ENCODE results near the gene ASCL5.

Gene ASCL5

DNA sequence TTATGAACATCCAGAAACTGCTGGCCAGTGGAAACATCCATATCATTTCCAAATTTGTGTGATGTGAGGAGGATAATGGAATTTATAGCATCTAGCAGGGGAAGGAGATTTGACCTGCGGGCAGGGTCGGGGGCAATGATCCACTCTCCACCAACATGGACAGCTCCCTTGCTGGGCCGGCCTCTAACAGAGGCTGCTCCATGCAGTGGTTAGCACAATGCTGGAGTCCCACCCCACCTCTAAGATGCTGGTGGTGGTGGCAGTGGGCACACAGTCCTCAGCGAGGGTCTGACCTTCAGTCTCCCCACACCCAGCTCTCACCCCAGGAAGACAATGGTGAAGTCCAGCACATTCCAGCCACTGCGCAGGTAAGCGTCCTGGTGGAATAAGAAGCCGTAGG is 33.4 kb downstream of the ASCL5 start:
- TF ChIP-seq Cebpa-rat (IDR thresholded peaks at IDR 0.05): no peak
- no peak overlapping the region for H3K9ac ChIP-seq
- no peaks in the 10 kb centered on the region for H4K20me1 ChIP-seq
- peaks cover 0 to 24% (median 16%) of the 10 kb centered on the region in 10 experiments; a peak in 15 of 20 replicates for H3K4me1 ChIP-seq
- H3K27me3 ChIP-seq: no peaks in the 10 kb centered on the region
- H3K36me3 ChIP-seq: no peaks in the 10 kb centered on the region
- H3K4me2 ChIP-seq: no peak overlapping the region
- H3K4me3 ChIP-seq: no peak overlapping the region
- H3K27ac ChIP-seq: no peak overlapping the region
- H3K9me3 ChIP-seq (replicated peaks in 1 of 11): no peaks in the 10 kb centered on the region

DNA sequence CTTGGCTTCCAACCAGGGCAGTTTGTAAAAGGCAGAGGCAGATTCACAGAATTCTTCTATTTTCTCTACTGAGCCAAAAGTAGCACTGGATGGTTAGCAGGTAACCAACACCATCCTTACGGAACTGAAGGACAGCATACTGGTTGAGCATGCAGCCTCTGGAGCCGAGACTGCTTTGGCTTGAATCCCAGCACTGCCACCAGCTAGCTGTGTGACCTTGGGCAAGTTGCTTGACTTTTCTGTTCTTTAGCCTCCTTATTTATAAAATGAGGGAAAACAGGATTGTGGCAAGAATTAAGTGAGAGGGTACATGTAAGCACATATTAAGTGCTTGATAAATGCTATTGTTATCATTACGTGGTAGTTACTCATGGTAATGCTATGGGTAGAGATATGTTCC is 34.2 kb downstream of the ASCL5 start:
- H3K9ac ChIP-seq: no peak overlapping the region
- H3K27me3 ChIP-seq: no peaks in the 10 kb centered on the region
- TF ChIP-seq Cebpa-rat (IDR thresholded peaks at IDR 0.05): no peak
- no peak overlapping the region for H3K4me3 ChIP-seq
- no peaks in the 10 kb centered on the region for H3K9me3 ChIP-seq (replicated peaks in 1 of 11)
- H3K4me2 ChIP-seq: no peak overlapping the region
- H3K27ac ChIP-seq: no peak overlapping the region
- H3K36me3 ChIP-seq: no peaks in the 10 kb centered on the region
- H4K20me1 ChIP-seq: no peaks in the 10 kb centered on the region
- H3K4me1 ChIP-seq: peaks cover under 1 to 24% (median 18%) of the 10 kb centered on the region in 10 experiments; a peak in 17 of 20 replicates

DNA sequence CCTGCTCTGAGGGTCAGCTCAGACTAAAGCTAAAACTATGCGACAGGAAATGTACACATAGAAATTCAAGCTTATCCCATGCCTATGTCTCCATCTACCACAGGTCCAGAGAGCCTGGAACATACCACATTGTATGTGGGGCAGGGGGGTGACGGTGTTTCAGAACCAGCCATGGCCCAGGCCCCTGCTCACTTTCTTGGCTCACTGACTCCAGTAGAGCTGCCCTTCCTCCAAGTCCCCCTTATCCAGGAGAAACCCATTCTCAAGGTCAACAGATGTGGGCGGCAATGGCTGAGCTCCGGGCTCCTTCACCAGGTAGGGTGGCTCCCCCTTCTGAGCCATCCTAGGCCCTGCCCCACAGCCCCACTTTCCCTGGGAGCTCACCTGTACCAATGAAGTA is 35.7 kb downstream of the ASCL5 start:
- Histone ChIP-seq H3K9me3 (replicated peaks in 1 of 11) (no peaks in the 10 kb centered on the region), H3K4me3 (no peak overlapping the region), H3K9ac (no peak overlapping the region), H4K20me1 (no peaks in the 10 kb centered on the region), H3K4me2 (no peak overlapping the region), H3K27me3 (no peaks in the 10 kb centered on the region), H3K4me1 (peaks cover 5 to 22% (median 17%) of the 10 kb centered on the region in 10 experiments; a peak in 18 of 20 replicates), H3K27ac (no peak overlapping the region), H3K36me3 (no peaks in the 10 kb centered on the region)
- TF ChIP-seq Cebpa-rat (IDR thresholded peaks at IDR 0.05): no peak

DNA sequence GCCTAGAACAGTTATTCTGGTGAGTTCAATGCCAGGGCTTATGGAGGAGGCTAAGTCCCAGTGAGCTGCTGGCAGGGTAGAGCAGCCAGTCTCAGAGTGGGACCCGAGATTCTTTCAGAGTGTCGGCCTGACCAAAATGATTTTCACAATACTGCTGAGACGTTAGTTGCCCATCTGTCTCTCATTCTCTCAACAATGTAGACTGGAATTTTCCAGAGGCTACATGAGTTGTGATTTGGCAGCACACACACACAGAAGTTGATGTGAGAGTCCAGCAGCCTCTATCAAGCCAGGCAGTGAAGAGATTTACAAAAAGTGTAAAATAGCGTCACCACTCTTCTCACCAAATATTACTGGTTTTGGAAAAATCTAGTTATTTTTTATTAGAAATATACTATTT is 36.4 kb downstream of the ASCL5 start:
- Histone ChIP-seq H3K27ac (no peak overlapping the region), H3K9me3 (replicated peaks in 1 of 11) (no peaks in the 10 kb centered on the region), H3K4me3 (no peak overlapping the region), H3K4me2 (no peak overlapping the region), H3K4me1 (peaks cover 5 to 21% (median 16%) of the 10 kb centered on the region in 10 experiments; a peak in 18 of 20 replicates), H3K9ac (no peak overlapping the region), H3K27me3 (no peaks in the 10 kb centered on the region), H4K20me1 (no peaks in the 10 kb centered on the region), H3K36me3 (no peaks in the 10 kb centered on the region)
- no peak for TF ChIP-seq Cebpa-rat (IDR thresholded peaks at IDR 0.05)

DNA sequence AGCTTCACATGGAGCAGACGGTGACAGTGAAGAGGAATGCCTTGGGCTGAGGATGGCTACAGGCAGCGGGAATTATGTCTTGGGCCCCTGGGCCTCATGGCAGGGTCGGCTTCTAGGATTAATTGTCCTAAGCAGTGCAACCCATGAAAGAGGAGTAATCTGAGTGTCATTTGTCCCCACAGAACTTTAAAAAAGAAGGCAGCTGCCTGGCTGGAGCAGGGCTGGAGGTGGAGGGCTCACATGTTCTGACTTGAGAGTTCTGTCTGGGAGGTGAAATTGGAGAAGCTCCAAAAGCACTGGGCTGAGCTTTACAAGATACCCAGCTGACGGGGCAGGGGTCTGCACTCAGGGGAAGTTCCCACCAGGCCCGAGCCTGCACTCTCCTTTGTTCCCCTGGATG is 37.4 kb downstream of the ASCL5 start:
- Histone ChIP-seq H3K27me3 (no peaks in the 10 kb centered on the region), H3K9me3 (replicated peaks in 1 of 11) (no peaks in the 10 kb centered on the region), H4K20me1 (no peaks in the 10 kb centered on the region), H3K4me2 (no peak overlapping the region), H3K27ac (no peak overlapping the region), H3K4me3 (no peak overlapping the region), H3K36me3 (no peaks in the 10 kb centered on the region), H3K9ac (no peak overlapping the region), H3K4me1 (peaks cover 14 to 27% (median 18%) of the 10 kb centered on the region in 10 experiments; a peak in 19 of 20 replicates)
- no peak for TF ChIP-seq Cebpa-rat (IDR thresholded peaks at IDR 0.05)

DNA sequence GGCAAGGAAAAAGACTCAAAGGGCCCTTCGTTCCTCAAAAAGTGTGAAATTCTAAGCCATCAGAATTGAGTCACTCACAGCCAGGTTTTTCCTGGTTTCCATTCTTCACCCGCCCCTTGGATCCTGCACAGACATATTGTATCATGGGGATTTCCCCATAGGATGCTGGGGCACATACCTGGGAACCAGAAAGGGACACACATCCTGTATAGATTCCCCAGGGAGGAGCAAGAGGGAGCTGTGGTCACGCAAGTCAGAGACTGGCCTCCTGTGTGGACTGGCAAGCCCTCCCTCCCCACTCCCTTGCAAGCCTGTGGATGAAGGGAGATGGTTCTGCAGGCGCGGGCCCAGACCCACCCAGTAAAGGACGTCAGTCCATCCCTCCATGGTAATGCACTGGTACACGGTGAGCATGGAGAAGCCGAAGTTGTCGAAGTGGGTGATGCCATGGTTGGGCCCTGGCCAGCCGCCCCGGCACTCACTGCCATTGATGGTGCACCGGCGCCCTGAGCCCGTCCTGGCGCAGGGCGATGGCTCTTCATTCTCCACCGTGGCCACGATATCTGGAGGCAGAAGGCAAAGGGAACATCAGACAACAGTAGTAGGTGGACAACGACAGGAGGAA is 38.0 kb downstream of the ASCL5 start:
- Histone ChIP-seq H3K27me3 (no peaks in the 10 kb centered on the region), H3K36me3 (no peaks in the 10 kb centered on the region), H3K9me3 (replicated peaks in 1 of 11) (no peaks in the 10 kb centered on the region), H3K9ac (no peak overlapping the region), H4K20me1 (no peaks in the 10 kb centered on the region), H3K27ac (no peak overlapping the region), H3K4me2 (no peak overlapping the region), H3K4me3 (no peak overlapping the region), H3K4me1 (peaks cover 18 to 32% (median 23%) of the 10 kb centered on the region in 10 experiments; a peak in 19 of 20 replicates)
- TF ChIP-seq Cebpa-rat (IDR thresholded peaks at IDR 0.05): no peak

DNA sequence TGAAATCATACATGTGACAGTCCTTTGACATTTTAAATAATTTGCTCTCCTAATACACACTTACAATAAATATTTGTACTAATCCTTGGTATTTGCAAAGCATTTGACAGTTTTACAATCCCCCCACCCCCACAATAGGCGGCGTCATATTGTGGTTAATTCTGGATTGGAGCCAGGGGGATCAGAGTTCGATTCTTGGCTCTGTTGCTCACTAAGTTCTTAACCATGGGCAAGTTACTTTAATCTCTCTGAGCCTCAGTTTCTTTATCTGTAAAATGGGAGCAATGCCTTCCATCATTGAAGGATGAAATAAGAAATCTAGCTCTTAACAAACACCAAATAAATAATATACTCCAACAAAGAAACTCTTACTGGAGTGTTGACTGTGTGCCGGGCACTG is 38.6 kb downstream of the ASCL5 start:
- H3K4me2 ChIP-seq: no peak overlapping the region
- no peaks in the 10 kb centered on the region for H3K36me3 ChIP-seq
- no peaks in the 10 kb centered on the region for H3K9me3 ChIP-seq (replicated peaks in 1 of 11)
- H3K4me3 ChIP-seq: no peak overlapping the region
- no peak overlapping the region for H3K27ac ChIP-seq
- H4K20me1 ChIP-seq: no peaks in the 10 kb centered on the region
- no peaks in the 10 kb centered on the region for H3K27me3 ChIP-seq
- TF ChIP-seq Cebpa-rat (IDR thresholded peaks at IDR 0.05): no peak
- no peak overlapping the region for H3K9ac ChIP-seq
- H3K4me1 ChIP-seq: peaks cover 18 to 32% (median 25%) of the 10 kb centered on the region in 10 experiments; a peak in 19 of 20 replicates

DNA sequence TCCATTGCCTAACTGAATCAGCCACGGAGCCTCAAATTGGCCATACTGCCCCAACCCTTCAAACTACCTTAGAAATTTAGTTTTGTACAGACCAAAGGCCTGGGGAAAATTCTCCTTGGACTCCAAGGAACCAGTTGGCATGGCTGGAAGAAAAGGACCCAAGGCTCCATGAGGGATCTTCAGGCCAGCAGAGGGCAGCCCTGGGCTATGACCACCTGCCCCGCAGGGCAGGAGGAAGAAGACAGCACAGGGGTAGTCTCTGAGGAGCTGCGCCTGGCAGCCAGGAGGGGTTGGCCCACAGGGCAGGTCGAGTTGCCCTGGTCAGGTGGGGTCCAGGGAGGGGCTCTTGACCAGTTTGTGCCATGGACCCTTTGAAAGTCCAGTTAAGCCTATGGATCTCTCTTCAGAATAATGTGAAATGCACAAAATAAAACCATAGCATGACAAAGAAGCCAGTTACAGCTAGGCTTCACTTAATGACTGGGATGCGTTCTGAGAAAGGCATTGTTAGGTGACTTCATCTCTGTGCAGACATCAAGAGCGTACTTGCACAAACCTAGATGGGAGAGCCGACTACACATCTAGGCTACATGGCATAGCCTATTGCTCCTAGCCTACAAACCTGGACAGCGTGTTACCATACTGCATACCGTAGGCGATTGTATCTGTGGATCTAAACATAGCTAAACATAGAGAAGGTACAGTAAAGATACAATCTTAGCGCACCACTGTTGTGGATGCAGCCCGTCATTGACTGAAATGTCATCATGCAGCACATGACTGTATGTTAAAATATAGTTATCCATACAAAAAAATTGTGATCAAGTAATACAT is 40.9 kb downstream of the ASCL5 start:
- Histone ChIP-seq H3K9ac (no peak overlapping the region), H3K9me3 (replicated peaks in 1 of 11) (no peaks in the 10 kb centered on the region), H3K4me1 (peaks cover 18 to 32% (median 25%) of the 10 kb centered on the region in 10 experiments; a peak in 19 of 20 replicates), H3K4me2 (peak overlapping the region in 5 of 11 experiments; percentile 7 to 58 (median 39); a peak in 3 of 22 replicates), H3K27me3 (no peaks in the 10 kb centered on the region), H3K27ac (no peak overlapping the region), H4K20me1 (no peaks in the 10 kb centered on the region), H3K36me3 (no peaks in the 10 kb centered on the region), H3K4me3 (no peak overlapping the region)
- TF ChIP-seq Cebpa-rat (IDR thresholded peaks at IDR 0.05): no peak

DNA sequence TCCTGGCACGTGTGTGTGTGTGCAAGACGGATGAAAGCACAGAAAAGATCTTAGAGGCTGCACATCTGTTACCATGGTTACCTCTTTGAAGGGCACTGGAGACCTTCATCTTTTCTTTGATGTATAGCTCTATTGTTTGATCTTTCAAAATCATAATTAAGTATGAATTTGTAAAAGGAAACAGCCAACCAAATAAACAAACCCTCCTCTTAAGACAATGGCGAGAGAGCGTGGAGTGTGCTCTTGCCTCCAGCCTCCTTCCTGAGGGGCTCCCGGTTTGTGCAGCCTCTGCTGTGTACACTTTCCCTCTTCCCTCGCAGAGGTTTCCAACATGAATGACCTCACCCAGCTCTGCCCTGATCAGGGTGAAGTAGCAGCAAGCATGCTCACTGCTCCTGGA is 42.7 kb downstream of the ASCL5 start:
- H3K4me2 ChIP-seq: peak overlapping the region; percentile 10 to 64 (median 36); a peak in 16 of 22 replicates

More for the DNA sequence above, 42.7 kb downstream of the ASCL5 start:
- no peaks in the 10 kb centered on the region for H3K27me3 ChIP-seq
- no peaks in the 10 kb centered on the region for H3K36me3 ChIP-seq
- no peak overlapping the region for H3K27ac ChIP-seq
- no peaks in the 10 kb centered on the region for H3K9me3 ChIP-seq (replicated peaks in 1 of 11)
- 0 out of 22 replicates have a peak overlapping the region, but pooled peaks of 1 of the 11 experiments have one; percentile 1 for H3K9ac ChIP-seq
- H4K20me1 ChIP-seq: no peaks in the 10 kb centered on the region
- H3K4me3 ChIP-seq: no peak overlapping the region
- peaks cover 18 to 37% (median 25%) of the 10 kb centered on the region in 10 experiments; a peak in 19 of 20 replicates for H3K4me1 ChIP-seq
- TF ChIP-seq Cebpa-rat (IDR thresholded peaks at IDR 0.05): no peak

Measured in BLaER1 treated with 17β-estradiol and CSF1 and Interleukin-3, amounts not matched to agents 10 nM and 100 nM (cell line).